NCI-H69 (cell line): ENCODE results near the gene DNAH1.

Experiments used
- DNase-seq: peaks from one replicate; lab custom pipeline; 2025; lab: John Stamatoyannopoulos, UW

Gene DNAH1

DNA sequence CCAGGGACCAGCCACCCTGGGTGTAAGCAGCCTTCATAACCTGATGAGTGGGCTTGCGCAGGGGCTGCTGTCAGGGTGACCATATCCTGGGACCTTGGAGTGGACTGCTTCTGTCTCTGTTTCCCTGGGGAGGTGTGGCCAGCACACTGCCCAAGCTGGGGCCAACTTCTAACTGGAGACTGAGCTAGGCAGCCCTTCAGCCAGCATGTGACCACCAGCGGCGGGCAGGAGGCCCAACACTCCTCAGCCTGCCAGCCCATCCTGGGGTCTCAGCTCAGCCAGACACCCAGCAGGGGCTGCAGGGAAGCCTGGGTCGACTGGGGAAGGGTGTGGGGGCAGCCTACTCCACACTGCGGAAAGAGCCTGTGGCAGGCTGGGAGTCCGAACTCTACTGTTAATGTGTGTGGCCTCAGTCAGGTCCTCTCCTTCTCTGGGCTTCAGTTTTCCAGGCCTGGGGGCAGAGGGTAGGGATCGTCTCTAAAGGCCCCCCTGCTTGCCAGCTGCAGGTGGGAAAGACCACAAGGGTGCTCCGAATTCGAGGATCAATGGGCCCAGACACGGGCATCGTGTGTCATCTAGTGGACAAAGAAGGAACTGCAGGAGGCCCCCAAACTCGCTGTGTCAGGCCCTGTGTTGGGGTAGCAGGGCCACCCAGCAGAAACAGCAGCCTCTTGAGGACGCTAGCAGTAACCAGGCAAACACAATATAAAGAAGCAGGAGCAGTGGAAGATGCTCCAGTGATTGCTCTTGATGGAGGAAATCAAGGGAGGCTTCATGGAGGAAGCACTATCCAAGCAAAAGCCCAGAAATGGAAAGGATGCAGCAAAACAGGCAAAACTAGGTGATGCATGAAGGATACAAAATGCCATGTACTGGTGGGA, 130.8 kb downstream of the DNAH1 start:
- peak; percentile 56 for DNase-seq

DNA sequence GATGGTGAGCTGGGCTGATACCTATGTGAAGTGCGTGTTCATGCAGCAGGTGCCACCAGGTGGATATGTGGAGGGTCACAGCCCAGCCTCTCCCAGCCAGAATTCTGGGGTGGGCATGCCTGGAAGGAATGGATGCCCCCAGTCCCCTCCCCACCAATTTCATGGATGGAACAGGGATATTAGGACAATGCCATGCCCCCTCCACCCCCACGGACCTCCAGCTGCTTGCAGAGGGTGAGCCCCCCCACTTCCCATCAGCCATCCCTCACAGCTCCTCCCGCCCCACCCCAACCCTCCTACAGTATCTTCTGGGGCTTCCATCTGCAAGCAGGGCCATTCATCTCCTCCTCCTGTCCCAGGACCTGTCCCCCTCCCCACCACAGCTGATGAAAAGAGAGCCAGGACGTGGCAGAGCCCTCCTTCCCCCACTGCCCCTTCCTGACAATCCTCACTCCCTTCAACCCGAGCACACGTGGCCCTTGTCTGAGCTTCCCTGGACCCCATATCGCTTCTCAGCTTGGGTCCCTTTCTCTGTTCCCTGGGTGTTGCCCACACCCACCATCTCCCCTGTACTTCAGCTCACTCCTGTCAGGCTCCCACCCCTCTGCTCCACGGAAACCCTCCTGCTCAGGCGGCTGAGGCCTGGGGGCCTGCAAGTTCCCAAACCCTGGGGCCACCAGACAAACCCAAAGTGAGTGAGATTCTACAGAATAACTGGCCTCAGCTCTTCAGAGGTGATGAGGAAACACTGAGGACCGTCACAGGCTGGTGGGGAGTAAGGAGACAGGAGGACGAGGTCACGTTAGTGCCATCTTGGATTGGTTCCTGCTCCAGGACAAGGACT, 131.6 kb downstream of the DNAH1 start:
- no peak for DNase-seq
